Endothelial cell of umbilical vein (primary cell): ENCODE results near the gene HMGA1. TPM values are rescaled to one million over a fixed set of nuclear protein-coding genes. Genes with fewer than 3 reads are reported as not detected.

Source experiments
- BruUV-seq: library from RNA; stranded (reverse); fragments of 400-500 nt; replicated peaks from 2 replicates; lab custom pipeline; 2021; lab: Mats Ljungman, UMichigan
- CTCF ChIA-PET: fragments of 300-600, 350-600 bp; sonication (Branson Sonifier 250); formaldehyde crosslinking; loops from one replicate; lab custom pipeline; 2021; ENCODE audit warnings: antibody characterized with exemption, inconsistent platforms; lab: Charles Lee
- POLR2A ChIA-PET: fragments of 300-600, 350-600 bp; sonication (Branson Sonifier 250); formaldehyde crosslinking; loops from one replicate; lab custom pipeline; 2021; ENCODE audit warnings: antibody characterized with exemption, inconsistent platforms; lab: Charles Lee
- DNase-seq: peaks from one replicate; pipeline ENCODE4 v3.0.0-alpha.2; 2011; ENCODE audit warnings: low read depth, low spot score
- FAIRE-seq: peaks from 2 replicates; lab custom pipeline; 2011; peaks lifted over from hg19 to GRCh38; lab: Jason Lieb, UNC
- H2AFZ ChIP-seq: 2 replicates; pipeline ENCODE4 v1.6.0; 2012; ENCODE audit warnings: low read depth, low read length, control low read depth, inconsistent platforms
- H3K27ac ChIP-seq: 2 replicates; pipeline ENCODE4 v1.5.1; 2011; ENCODE audit warnings: low read depth, mild to moderate bottlenecking, control low read depth, low read length, moderate library complexity; ENCODE audit not compliant: insufficient read depth
- H3K27me3 ChIP-seq, 2 experiments: 2 replicates each; pipeline versions ENCODE4 v1.6.0 to v1.6.1; 2011; ENCODE audit warnings: low read length in 2 of 2, mixed read lengths in 1 of 2; ENCODE audit not compliant: control insufficient read depth in 2 of 2, insufficient read depth in 2 of 2
- H3K36me3 ChIP-seq, 2 experiments: 2 replicates in 1 of 2; 3 replicates in 1 of 2; pipeline ENCODE4 v1.5.1; 2011; ENCODE audit warnings: low read length in 2 of 2, mild to moderate bottlenecking in 1 of 2, moderate library complexity in 1 of 2; ENCODE audit not compliant: control insufficient read depth in 2 of 2, insufficient read depth in 2 of 2; ENCODE audit errors: extremely low read depth in 1 of 2
- H3K4me1 ChIP-seq: 3 replicates; pipeline ENCODE4 v1.5.1; 2011; ENCODE audit warnings: mild to moderate bottlenecking, low read length; ENCODE audit not compliant: control insufficient read depth, insufficient read depth; ENCODE audit errors: extremely low read depth
- H3K4me2 ChIP-seq: 2 replicates; pipeline ENCODE4 v1.6.1; 2011; ENCODE audit warnings: low read length, control low read depth, mixed read lengths; ENCODE audit not compliant: insufficient read depth
- H3K4me3 ChIP-seq, 3 experiments: fragments of 200-600 bp in 1 of 3; sonication (generic), shearing (Covaris generic) in 1 of 3; replicated peaks in 1 of 3; 2 replicates each; pipeline ENCODE4 v1.5.1; 2011 to 2016; ENCODE audit warnings: control low read depth in 3 of 3, low read length in 3 of 3, mild to moderate bottlenecking in 2 of 3, inconsistent platforms in 1 of 3, low read depth in 1 of 3, moderate library complexity in 1 of 3; ENCODE audit not compliant: insufficient read depth in 1 of 3
- H3K79me2 ChIP-seq: 2 replicates; pipeline ENCODE4 v1.6.0; 2012; ENCODE audit warnings: low read length, inconsistent platforms; ENCODE audit not compliant: control insufficient read depth, insufficient read depth
- H3K9ac ChIP-seq: replicated peaks from 2 replicates; pipeline ENCODE3; 2011; ENCODE audit warnings: low read length, control low read depth; ENCODE audit not compliant: insufficient read depth; ENCODE audit errors: extremely low read depth
- H3K9me1 ChIP-seq: replicated peaks from 3 replicates; pipeline ENCODE4 v1.6.0; 2011; ENCODE audit warnings: mild to moderate bottlenecking, low read length; ENCODE audit not compliant: control insufficient read depth, insufficient read depth; ENCODE audit errors: extremely low read depth
- H3K9me3 ChIP-seq: replicated peaks from 2 replicates; pipeline ENCODE4 v1.5.1; 2012; ENCODE audit warnings: low read length, inconsistent platforms; ENCODE audit not compliant: control insufficient read depth, insufficient read depth
- H4K20me1 ChIP-seq: replicated peaks from 2 replicates; pipeline ENCODE3; 2011; ENCODE audit warnings: mild to moderate bottlenecking, low read length; ENCODE audit not compliant: control insufficient read depth, insufficient read depth; ENCODE audit errors: extremely low read depth
- CTCF ChIP-seq, 2 donors: IDR thresholded peaks; 1 replicate in 1 of 2; 2 replicates in 1 of 2; pipeline ENCODE4 v1.5.1; 2011; ENCODE audit warnings: low read length in 2 of 2, mild to moderate bottlenecking in 2 of 2, moderate library complexity in 2 of 2, control low read depth in 1 of 2, inconsistent platforms in 1 of 2, low read depth in 1 of 2; ENCODE audit not compliant: insufficient read depth in 1 of 2; ENCODE audit errors: extremely low read depth in 1 of 2
- EZH2 ChIP-seq: IDR thresholded peaks from 2 replicates; pipeline ENCODE4 v1.6.1; 2012; ENCODE audit warnings: borderline replicate concordance, low read depth, mild to moderate bottlenecking, moderate library complexity, low read length, inconsistent platforms; ENCODE audit not compliant: severe bottlenecking
- FOS ChIP-seq: IDR thresholded peaks from 2 replicates; pipeline ENCODE4 v1.6.1; 2011; ENCODE audit warnings: mild to moderate bottlenecking, low read length, moderate library complexity, borderline replicate concordance; ENCODE audit not compliant: insufficient read depth
- GATA2 ChIP-seq: IDR thresholded peaks from 2 replicates; pipeline ENCODE4 v1.7.0; 2011; ENCODE audit warnings: low read depth, mild to moderate bottlenecking, moderate library complexity, mixed read lengths, low read length; ENCODE audit not compliant: insufficient read length, insufficient read depth
- JUN ChIP-seq: IDR thresholded peaks from 2 replicates; pipeline ENCODE4 v1.6.1; 2011; ENCODE audit warnings: borderline replicate concordance, low read depth; ENCODE audit not compliant: insufficient read length, insufficient read depth
- MAX ChIP-seq: IDR thresholded peaks from 2 replicates; pipeline ENCODE4 v1.6.1; 2011; ENCODE audit not compliant: insufficient read depth, insufficient read length
- MYC ChIP-seq: IDR thresholded peaks from one replicate; pipeline ENCODE4 v1.6.1; 2011; ENCODE audit warnings: mild to moderate bottlenecking, low read depth, low read length
- POLR2A ChIP-seq: IDR thresholded peaks from 2 replicates; pipeline ENCODE4 v1.6.1; 2012; ENCODE audit warnings: low read depth, mild to moderate bottlenecking, control low read depth, low read length
- POLR2AphosphoS5 ChIP-seq: IDR thresholded peaks from 2 replicates; pipeline ENCODE4 v1.6.1; 2012; ENCODE audit warnings: low read depth, mild to moderate bottlenecking, control low read depth, low read length, moderate library complexity; ENCODE audit not compliant: insufficient read depth
- dilution Hi-C: fragments of 300-500 bp; cut with MboI; formaldehyde crosslinking; loops from one replicate; pipeline ENCODE4 v1.15.0; 2019; ENCODE audit warnings: low sequenced_read_pairs; ENCODE audit not compliant: extremely low pct_ligation_motif_present
- intact Hi-C: fragments of 100-400 bp; cut with micrococcal nuclease; formaldehyde crosslinking; loops from one replicate; pipeline ENCODE4 v1.10.0; 2022
- polyA plus RNA-seq, 4 experiments: library from polyadenylated mRNA; depleted of rRNA in 3 of 4; stranded (reverse) in 3 of 4; unstranded in 1 of 4; fragments of >200 nt; gene quantifications; 2 replicates each; pipeline versions ENCODE4 v1.2.1 to v1.2.3, GENCODE V29; 2011 to 2012; ENCODE audit warnings: missing spikeins in 1 of 4
- total RNA-seq: library from RNA; stranded (reverse); gene quantifications from 2 replicates; pipeline ENCODE4 v1.2.3, GENCODE V29; 2021

HMGA1 gene
- total and polyA plus RNA-seq, 2 donors (not counting 3 experiments of a cell fraction or from before 2014, with no cell fraction given) = 425 to 1,108 TPM

GRCh38 chr6:34196833-34197195, 39.9 kb upstream of the HMGA1 start:
- peak overlapping the region in 1 of 3 experiments; percentile 16 for H3K4me3 ChIP-seq
- no peaks in the 10 kb centered on the region for H3K9me1 ChIP-seq
- H3K27me3 ChIP-seq = no peaks in the 10 kb centered on the region
- no peaks in the 10 kb centered on the region for H3K9me3 ChIP-seq
- H3K4me1 ChIP-seq = peaks cover 9% of the 10 kb centered on the region
- POLR2A ChIA-PET = interaction anchor here (1.4 to 1.8 kb wide), 2 partner anchors 52 to 220 kb away, joined by 4 to 5 read pairs; partner anchors contain the start of gene SMIM29
- H3K9ac ChIP-seq = no peak overlapping the region
- no TSS peak for BruUV-seq
- no peak for TF ChIP-seq POLR2A
- no peak for TF ChIP-seq EZH2
- TF ChIP-seq MAX = no peak
- no peak for TF ChIP-seq CTCF (IDR thresholded peaks at IDR 0.05; ENCODE audit: extremely low read depth in 1 of 2, insufficient read depth in 1 of 2, low read depth in 1 of 2, low read length in 2 of 2)
- TF ChIP-seq JUN = no peak
- no peak for TF ChIP-seq POLR2AphosphoS5
- TF ChIP-seq FOS = no peak
- no peak for TF ChIP-seq GATA2
- no peak for TF ChIP-seq MYC
- H3K36me3 ChIP-seq = no peaks in the 10 kb centered on the region
- H3K79me2 ChIP-seq = no peaks in the 10 kb centered on the region
- H2AFZ ChIP-seq = peak overlapping the region; percentile 90
- no peak overlapping the region for H3K27ac ChIP-seq
- H4K20me1 ChIP-seq = no peaks in the 10 kb centered on the region
- DNase-seq (no peak), FAIRE-seq (no peak)
- intact Hi-C loops (loop anchor here (1.0 to 2.0 kb wide), 7 partner anchors 32 to 412 kb away; partner anchors contain the start of genes HMGA1, NUDT3 and SMIM29), dilution Hi-C loops (no loop called here)
- CTCF ChIA-PET = interaction anchor here (0.6 to 7.2 kb wide), 18 partner anchors 9 to 413 kb away, joined by 3 to 189 read pairs (median 11); partner anchors contain the start of genes HMGA1, RPS10 and SMIM29
- H3K4me2 ChIP-seq = peak overlapping the region; percentile 62
